Measurements from ENCODE around the gene CHAF1B. TPM values are rescaled to one million over a fixed set of nuclear protein-coding genes. Genes with fewer than 3 reads are reported as not detected.
"Not testable (repeated sequence)": the region's sequence is repeated elsewhere in the genome, so short reads cannot be mapped to it uniquely, and the experiment has no call there.

CHAF1B gene
- total RNA-seq, 1 donor from 2014 or later, result 2.2 TPM

GRCh38 chr21:36388096-36388495, 2.9 kb downstream of the CHAF1B start:
- DNase-seq (ENCODE audit: low spot score), result no peak

GRCh38 chr21:36388835-36389234, 3.6 kb downstream of the CHAF1B start:
- no peak for DNase-seq (ENCODE audit: low spot score)

- not testable (repeated sequence) for DNase-seq (ENCODE audit: low spot score)
These were observed 6.5 kb downstream of the CHAF1B start for GRCh38 chr21:36391649-36392048.

- DNase-seq (ENCODE audit: low spot score), result no peak
These were observed 10.3 kb downstream of the CHAF1B start for GRCh38 chr21:36395353-36396111.

GRCh38 chr21:36396325-36396724, 11.1 kb downstream of the CHAF1B start:
- no peak for DNase-seq (ENCODE audit: low spot score)

- no peak for DNase-seq (ENCODE audit: low spot score)
These were observed 11.8 kb downstream of the CHAF1B start for GRCh38 chr21:36396971-36397370.

GRCh38 chr21:36397606-36398005, 12.4 kb downstream of the CHAF1B start:
- no peak for DNase-seq (ENCODE audit: low spot score)

GRCh38 chr21:36399736-36400135, 14.5 kb downstream of the CHAF1B start:
- DNase-seq (ENCODE audit: low spot score), result not testable (repeated sequence)

GRCh38 chr21:36400719-36401118, 15.5 kb downstream of the CHAF1B start:
- no peak for DNase-seq (ENCODE audit: low spot score)

- DNase-seq (ENCODE audit: low spot score), result no peak
These were observed 17.1 kb downstream of the CHAF1B start for GRCh38 chr21:36402339-36402738.

- no peak for DNase-seq (ENCODE audit: low spot score)
These were observed 18.5 kb downstream of the CHAF1B start for GRCh38 chr21:36403713-36404112.

- DNase-seq (ENCODE audit: low spot score), result no peak
These were observed 23.4 kb downstream of the CHAF1B start for GRCh38 chr21:36408568-36408967.

- no peak for DNase-seq (ENCODE audit: low spot score)
These were observed 26.1 kb downstream of the CHAF1B start for GRCh38 chr21:36411301-36411700.

- DNase-seq (ENCODE audit: low spot score), result no peak
These were observed 27.7 kb downstream of the CHAF1B start for GRCh38 chr21:36412916-36413315.

- DNase-seq (ENCODE audit: low spot score), result no peak
These were observed 30.2 kb downstream of the CHAF1B start for GRCh38 chr21:36415375-36415774.

GRCh38 chr21:36419241-36419640, 34.0 kb downstream of the CHAF1B start:
- no peak for DNase-seq (ENCODE audit: low spot score)

- peak; percentile 81 for DNase-seq (ENCODE audit: low spot score)
These were observed 34.8 kb downstream of the CHAF1B start for GRCh38 chr21:36419996-36420395.

- DNase-seq (ENCODE audit: low spot score), result no peak
These were observed 35.6 kb downstream of the CHAF1B start for GRCh38 chr21:36420571-36421339.

GRCh38 chr21:36422279-36423098, 37.3 kb downstream of the CHAF1B start:
- DNase-seq (ENCODE audit: low spot score), result peak; percentile 47

- DNase-seq (ENCODE audit: low spot score), result no peak
These were observed 38.7 kb downstream of the CHAF1B start for GRCh38 chr21:36423771-36424433.

GRCh38 chr21:36424592-36424991, 39.4 kb downstream of the CHAF1B start:
- DNase-seq (ENCODE audit: low spot score), result no peak

- no peak for DNase-seq (ENCODE audit: low spot score)
These were observed 40.1 kb downstream of the CHAF1B start for GRCh38 chr21:36425286-36425685.

All from mucosa of gallbladder (tissue), 1 donor.